ENCODE data around the gene MUC20. TPM values are rescaled to one million over a fixed set of nuclear protein-coding genes. Genes with fewer than 3 reads are reported as not detected.
"Not testable (repeated sequence)": the region's sequence is repeated elsewhere in the genome, so short reads cannot be mapped to it uniquely, and the experiment has no call there.

Gene MUC20
- total and polyA plus RNA-seq, 9 of the 15 experiments (the other 6 are each of a cell fraction or from before 2014, with no cell fraction given), result 0.03 to 0.23 (median 0.15) TPM; not detected in 3

- H3K9me1 ChIP-seq (ENCODE audit: control insufficient read depth, insufficient read depth, low read length); H3K79me2 ChIP-seq (ENCODE audit: control insufficient read depth, insufficient read depth, low read length); H3K4me3 ChIP-seq; H3K27ac ChIP-seq (ENCODE audit: extremely low read depth, low read depth, low read length); CTCF ChIA-PET (ENCODE audit: low intra/inter-chr PET ratio); H3K4me1 ChIP-seq (replicated peaks in 1 of 2; ENCODE audit: control insufficient read depth in 2 of 2, insufficient read depth in 2 of 2, low read length in 2 of 2); DNase-seq (ENCODE audit: extremely low read depth in 1 of 4, low spot score in 3 of 4); H3K36me3 ChIP-seq (ENCODE audit: control insufficient read depth, insufficient read depth, low read length); H3K27me3 ChIP-seq (ENCODE audit: control insufficient read depth in 2 of 2, insufficient read depth in 2 of 2, low read length in 2 of 2); H3K9me3 ChIP-seq (replicated peaks; ENCODE audit: control insufficient read depth, insufficient read depth, low read depth, low read length); H2AFZ ChIP-seq (ENCODE audit: low read depth, low read length); BruUV-seq (replicated peaks); H4K20me1 ChIP-seq (replicated peaks; ENCODE audit: control insufficient read depth, insufficient read depth, low read length); ATAC-seq; FAIRE-seq; H3K4me2 ChIP-seq (ENCODE audit: insufficient read depth, low read length); H3K9ac ChIP-seq (ENCODE audit: insufficient read depth in 1 of 2, low read depth in 2 of 2, low read length in 2 of 2): not testable (repeated sequence)
- POLR2A ChIA-PET, result interaction anchor here (1.2 to 1.4 kb wide), 2 partner anchors 9 to 10 kb away, joined by 5 read pairs; partner anchors contain the start of gene MUC20
- WGBS (ENCODE audit: insufficient coverage, low coverage, missing lambda C conversion rate), result 5% methylated on average over 2 of the region's 2 CpGs
- 0 out of 4 replicates have a peak, but pooled peaks of 1 of the 2 experiments have one; percentile 27 for TF ChIP-seq MLX (CRISPR knock-in tag; conservative IDR thresholded peaks at IDR 0.05)
- peak; percentile 61; the same call in 1 of the 2 replicates for TF ChIP-seq E2F1 (CRISPR knock-in tag; IDR thresholded peaks at IDR 0.05)
- in situ Hi-C loops (cut with MboI) (loop anchor here (25.0 kb wide), 2 partner anchors 501 to 801 kb away; partner anchors contain the start of genes RNF168, SLC51A, SMCO1 and ZDHHC19), intact Hi-C loops (cut with micrococcal nuclease) (loop anchor here (10.0 kb wide), 2 partner anchors 166 to 484 kb away; partner anchors contain the start of gene PPP1R2)
Measured at GRCh38 chr3:195711091-195711812, 9.5 kb upstream of the MUC20 start.
